ENCODE measurements around the gene FADS2. TPM values are rescaled to one million over a fixed set of nuclear protein-coding genes. Genes with fewer than 3 reads are reported as not detected.
A peak's percentile ranks its signal among the peaks of the same experiment; 100 is the strongest.

Gene FADS2
- total and polyA plus RNA-seq, 9 of the 15 experiments (the other 6 are each of a cell fraction or from before 2014, with no cell fraction given): 2.9 to 42.8 (median 16.2) TPM

GRCh38 chr11:61873588-61874376 lies 45.7 kb downstream of the FADS2 start:
- TF ChIP-seq ZBTB7A (IDR thresholded peaks at IDR 0.05; ENCODE audit: borderline replicate concordance, control insufficient read depth, low read depth, low read length): no peak
- TF ChIP-seq RAD21 (CRISPR knock-in tag; conservative IDR thresholded peaks at IDR 0.05 in 1 of 2, IDR thresholded peaks at IDR 0.05 in 1 of 2): 0 out of 4 replicates have a peak, but pooled peaks of 1 of the 2 experiments have one; percentile 5
- no peak for TF ChIP-seq ZNF75A (CRISPR knock-in tag; IDR thresholded peaks at IDR 0.05)
- TF ChIP-seq SRSF7 (optimal IDR thresholded peaks at IDR 0.05; ENCODE audit: low read depth, low read length): no peak
- no peak for TF ChIP-seq HOMEZ (CRISPR knock-in tag; IDR thresholded peaks at IDR 0.05)
- no peak for TF ChIP-seq ZSCAN29 (IDR thresholded peaks at IDR 0.05)
- peak in 2 of 3 experiments; percentile 12 to 14; a peak in 1 of 6 replicates for TF ChIP-seq CTCF (IDR thresholded peaks at IDR 0.05 in 2 of 3, conservative IDR thresholded peaks at IDR 0.05 in 1 of 3; ENCODE audit: insufficient read depth in 2 of 3, low read depth in 1 of 3, low read length in 3 of 3)
- no peak for TF ChIP-seq TGIF2 (CRISPR knock-in tag; IDR thresholded peaks at IDR 0.05)
- no peak for TF ChIP-seq TEAD1 (CRISPR knock-in tag; IDR thresholded peaks at IDR 0.05)
- TF ChIP-seq HLTF (IDR thresholded peaks at IDR 0.05): no peak
- no peak for TF ChIP-seq SLC30A9 (CRISPR knock-in tag; IDR thresholded peaks at IDR 0.05)
- no peak for TF ChIP-seq BCOR (IDR thresholded peaks at IDR 0.05)
- Histone ChIP-seq H3K4me1 (replicated peaks in 1 of 2; ENCODE audit: control insufficient read depth in 2 of 2, insufficient read depth in 2 of 2, low read length in 2 of 2) (peaks cover 27 to 80% of the 10 kb centered on the region in 2 experiments), H3K9me3 (replicated peaks; ENCODE audit: control insufficient read depth, insufficient read depth, low read depth, low read length) (no peaks in the 10 kb centered on the region), H3K9ac (ENCODE audit: insufficient read depth in 1 of 2, low read depth in 2 of 2, low read length in 2 of 2) (0 out of 4 replicates have a peak overlapping the region, but pooled peaks of 1 of the 2 experiments have one; percentile 12), H3K79me2 (ENCODE audit: control insufficient read depth, insufficient read depth, low read length) (0 out of 3 replicates have a peak, but pooled peaks cover 3% of the 10 kb centered on the region), H3K27ac (ENCODE audit: extremely low read depth, low read depth, low read length) (no peak overlapping the region), H3K36me3 (ENCODE audit: control insufficient read depth, insufficient read depth, low read length) (peaks cover 15% of the 10 kb centered on the region; the same call in 2 of the 3 replicates), H3K4me3 (no peak overlapping the region), H3K9me1 (ENCODE audit: control insufficient read depth, insufficient read depth, low read length) (no peaks in the 10 kb centered on the region), H4K20me1 (replicated peaks; ENCODE audit: control insufficient read depth, insufficient read depth, low read length) (no peaks in the 10 kb centered on the region), H3K4me2 (ENCODE audit: insufficient read depth, low read length) (no peak overlapping the region), H2AFZ (ENCODE audit: low read depth, low read length) (no peak overlapping the region), H3K27me3 (ENCODE audit: control insufficient read depth in 2 of 2, insufficient read depth in 2 of 2, low read length in 2 of 2) (no peaks in the 10 kb centered on the region)
- no peak for ATAC-seq
- intact Hi-C loops (cut with micrococcal nuclease) (no loop called here), in situ Hi-C loops (cut with MboI) (no loop called here)
- 76% methylated on average over 10 of the region's 16 CpGs for WGBS (ENCODE audit: insufficient coverage, low coverage, missing lambda C conversion rate)
- no TSS peak for BruUV-seq (replicated peaks)
- POLR2A ChIA-PET: interaction anchor here (1.6 kb wide), 2 partner anchors 74 to 90 kb away, joined by 8 to 9 read pairs; no protein-coding TSS in a partner anchor
- no peak for DNase-seq (ENCODE audit: extremely low read depth in 1 of 4, low spot score in 3 of 4)
- FAIRE-seq: no peak
- CTCF ChIA-PET (ENCODE audit: low intra/inter-chr PET ratio): no interaction called here
